B cell (primary cell): ENCODE data around the gene NUP58. TPM values are rescaled to one million over a fixed set of nuclear protein-coding genes. Genes with fewer than 3 reads are reported as not detected.

Experiments used
- ATAC-seq: fragments of 200-7000 bp; cut with Tn5 transposase; one replicate; pipeline ENCODE4 v1.10.0; 2021; ENCODE audit warnings: low read depth, mild to moderate bottlenecking, moderate number of reproducible peaks, moderate library complexity
- CTCF ChIA-PET: fragments of 350-600 bp; sonication (Branson Sonifier 250); formaldehyde crosslinking; loops from one replicate; lab custom pipeline; 2021; ENCODE audit warnings: antibody characterized with exemption, inconsistent platforms; lab: Charles Lee
- POLR2A ChIA-PET: fragments of 350-600 bp; sonication (Branson Sonifier 250); formaldehyde crosslinking; loops from one replicate; lab custom pipeline; 2021; ENCODE audit warnings: antibody characterized with exemption; lab: Charles Lee
- DNase-seq: peaks from one replicate; pipeline ENCODE4 v3.0.0; 2013
- H2AFZ ChIP-seq: 2 replicates; pipeline ENCODE4 v1.6.1; 2012; ENCODE audit warnings: mild to moderate bottlenecking, low read depth, low read length; ENCODE audit not compliant: insufficient read depth, poor library complexity, severe bottlenecking
- H3K27ac ChIP-seq, 2 donors: 1 replicate in 1 of 2; 2 replicates in 1 of 2; pipeline ENCODE4 v1.5.1; 2012 to 2013; ENCODE audit warnings: low read length in 2 of 2, mild to moderate bottlenecking in 2 of 2, moderate library complexity in 1 of 2
- H3K27me3 ChIP-seq, 4 experiments: fragments of 200-600 bp in 1 of 4; sonication (generic) in 1 of 4; replicated peaks in 1 of 4; 1 replicate in 2 of 4; 2 replicates in 2 of 4; pipeline versions ENCODE4 v1.6.1 to v1.7.0; 2013 to 2016; ENCODE audit warnings: low read length in 3 of 4, mild to moderate bottlenecking in 2 of 4, mixed read lengths in 1 of 4, moderate library complexity in 1 of 4; ENCODE audit not compliant: insufficient read depth in 4 of 4, control insufficient read depth in 3 of 4; ENCODE audit errors: control extremely low read depth in 1 of 4
- H3K36me3 ChIP-seq, 2 experiments: replicated peaks in 1 of 2; 1 replicate in 1 of 2; 2 replicates in 1 of 2; pipeline versions ENCODE4 v1.6.1 to v1.7.1; 2013; ENCODE audit warnings: low read length in 1 of 2; ENCODE audit not compliant: insufficient read depth in 2 of 2, control insufficient read depth in 1 of 2; ENCODE audit errors: control extremely low read depth in 1 of 2, extremely low read depth in 1 of 2
- H3K4me1 ChIP-seq, 2 donors: fragments of 200-600 bp in 1 of 2; sonication (generic) in 1 of 2; 1 replicate in 1 of 2; 2 replicates in 1 of 2; pipeline versions ENCODE4 v1.5.1 to v1.6.1; 2013 to 2017; ENCODE audit warnings: low read length in 2 of 2; ENCODE audit not compliant: control insufficient read depth in 2 of 2, insufficient read depth in 2 of 2
- H3K4me2 ChIP-seq: replicated peaks from 2 replicates; pipeline ENCODE3; 2012; ENCODE audit warnings: mild to moderate bottlenecking, low read depth, low read length; ENCODE audit not compliant: poor library complexity, severe bottlenecking
- H3K4me3 ChIP-seq, 5 experiments: fragments of 200-600 bp in 1 of 5; sonication (generic) in 1 of 5; 1 replicate in 3 of 5; 2 replicates in 2 of 5; pipeline versions ENCODE4 v1.5.1 to v1.7.0; 2011 to 2016; ENCODE audit warnings: low read length in 4 of 5, mild to moderate bottlenecking in 4 of 5, low read depth in 2 of 5, control low read depth in 1 of 5, moderate library complexity in 1 of 5; ENCODE audit not compliant: insufficient read depth in 1 of 5; ENCODE audit errors: control extremely low read depth in 1 of 5, extremely low read depth in 1 of 5
- H3K79me2 ChIP-seq: fragments of 200-600 bp; sonication (generic); one replicate; pipeline ENCODE4 v1.6.0; 2016; ENCODE audit warnings: low read length; ENCODE audit not compliant: control insufficient read depth, insufficient read depth
- H3K9ac ChIP-seq: fragments of 200-600 bp; sonication (generic); 2 replicates; pipeline ENCODE4 v1.6.1; 2017; ENCODE audit warnings: mild to moderate bottlenecking, low read length, moderate library complexity
- H3K9me3 ChIP-seq, 3 donors: one replicate each; pipeline versions ENCODE4 v1.6.1 to v1.7.1; 2013; ENCODE audit warnings: low read length in 2 of 3; ENCODE audit not compliant: control insufficient read depth in 2 of 3, insufficient read depth in 1 of 3; ENCODE audit errors: control extremely low read depth in 1 of 3
- H4K20me1 ChIP-seq: 2 replicates; pipeline ENCODE4 v1.6.0; 2012; ENCODE audit warnings: mild to moderate bottlenecking, low read length; ENCODE audit not compliant: insufficient read depth, control insufficient read depth, poor library complexity, severe bottlenecking
- H3K27ac Mint-ChIP-seq: one replicate; pipeline ENCODE4 v1.8.0; 2021; ENCODE audit warnings: mixed read lengths
- H3K27me3 Mint-ChIP-seq: one replicate; pipeline ENCODE4 v1.8.0; 2021; ENCODE audit warnings: mixed read lengths
- H3K4me1 Mint-ChIP-seq: one replicate; pipeline ENCODE4 v1.8.0; 2021; ENCODE audit warnings: mixed read lengths
- H3K4me3 Mint-ChIP-seq: one replicate; pipeline ENCODE4 v1.8.0; 2021; ENCODE audit warnings: mixed read lengths
- H3K9me3 Mint-ChIP-seq: one replicate; pipeline ENCODE4 v1.8.0; 2022; ENCODE audit warnings: mixed read lengths; ENCODE audit not compliant: insufficient read depth
- EZH2 ChIP-seq: IDR thresholded peaks from 2 replicates; pipeline ENCODE4 v1.6.1; 2012; ENCODE audit warnings: borderline replicate concordance, low read depth, mild to moderate bottlenecking, moderate library complexity, low read length; ENCODE audit not compliant: insufficient read depth, poor library complexity, severe bottlenecking
- WGBS: methylation state at CpG from one replicate; pipeline ENCODE4 v1.1.5; 2013; ENCODE audit warnings: missing lambda C conversion rate; ENCODE audit not compliant: insufficient coverage; 5-methylcytosine and 5-hydroxymethylcytosine counted together
- intact Hi-C: fragments of 100-400 bp; cut with micrococcal nuclease; formaldehyde crosslinking; loops from one replicate; pipeline ENCODE4 v1.10.0; 2022
- polyA plus RNA-seq: library from polyadenylated mRNA; depleted of rRNA; stranded (reverse); fragments of >200 nt; gene quantifications from 2 replicates; pipeline ENCODE4 v1.2.3, GENCODE V29; 2012
- total RNA-seq, 2 donors: library from RNA; stranded (reverse); fragments of 120-200 nt in 1 of 2; gene quantifications; 1 replicate in 1 of 2; 2 replicates in 1 of 2; pipeline versions ENCODE4 v1.2.3 to v1.2.4, GENCODE V29; 2013 to 2022
- TF ChIP-seq, protein P1 (sequence below): fragments of 200-600 bp; IDR thresholded peaks from one replicate; pipeline ENCODE4 v1.8.0; 2022; ENCODE audit warnings: antibody characterized with exemption, mild to moderate bottlenecking

Gene NUP58
- total and polyA plus RNA-seq, 2 donors (not counting 1 experiment from before 2014, with no cell fraction given): 11.8 to 41.0 TPM

DNA sequence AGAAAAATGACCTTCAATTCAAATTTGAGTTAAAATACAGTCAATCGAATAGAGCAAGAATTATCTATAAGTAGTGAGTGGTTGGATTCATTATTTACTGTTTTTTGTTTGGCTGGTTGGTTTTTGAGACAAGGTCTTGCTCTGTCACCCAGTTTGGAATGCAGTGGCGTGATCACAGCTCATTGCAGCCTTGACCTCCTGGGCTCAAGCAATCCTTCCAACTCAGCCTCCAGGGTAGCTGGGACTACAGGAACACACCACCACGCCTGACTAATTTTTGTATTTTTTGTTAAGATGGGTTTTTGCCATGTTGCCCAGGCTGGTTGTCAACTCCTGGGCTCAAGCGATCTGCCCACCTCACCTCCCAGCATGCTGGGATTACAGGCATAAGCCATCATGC, 39.2 kb upstream of the NUP58 start:
- DNase-seq (no peak), ATAC-seq (no peak)
- Histone ChIP-seq H3K4me2 (no peak overlapping the region), H3K4me1 (no peaks in the 10 kb centered on the region), H2AFZ (no peak overlapping the region), H3K9me3 (no peaks in the 10 kb centered on the region), H3K36me3 (peaks cover 13 to 55% of the 10 kb centered on the region in 2 experiments), H3K27ac (no peak overlapping the region), H3K79me2 (no peaks in the 10 kb centered on the region), H3K4me3 (no peak overlapping the region), H3K9ac (no peak overlapping the region), H4K20me1 (no peaks in the 10 kb centered on the region), H3K27me3 (no peaks in the 10 kb centered on the region)
- ChIA-PET CTCF (no interaction called here), POLR2A (no interaction called here)
- Mint-ChIP-seq H3K27me3 (no peaks in the 10 kb centered on the region), H3K9me3 (no peaks in the 10 kb centered on the region), H3K4me1 (no peaks in the 10 kb centered on the region), H3K27ac (no peak overlapping the region), H3K4me3 (no peak overlapping the region)
- TF ChIP-seq, protein P1, sequence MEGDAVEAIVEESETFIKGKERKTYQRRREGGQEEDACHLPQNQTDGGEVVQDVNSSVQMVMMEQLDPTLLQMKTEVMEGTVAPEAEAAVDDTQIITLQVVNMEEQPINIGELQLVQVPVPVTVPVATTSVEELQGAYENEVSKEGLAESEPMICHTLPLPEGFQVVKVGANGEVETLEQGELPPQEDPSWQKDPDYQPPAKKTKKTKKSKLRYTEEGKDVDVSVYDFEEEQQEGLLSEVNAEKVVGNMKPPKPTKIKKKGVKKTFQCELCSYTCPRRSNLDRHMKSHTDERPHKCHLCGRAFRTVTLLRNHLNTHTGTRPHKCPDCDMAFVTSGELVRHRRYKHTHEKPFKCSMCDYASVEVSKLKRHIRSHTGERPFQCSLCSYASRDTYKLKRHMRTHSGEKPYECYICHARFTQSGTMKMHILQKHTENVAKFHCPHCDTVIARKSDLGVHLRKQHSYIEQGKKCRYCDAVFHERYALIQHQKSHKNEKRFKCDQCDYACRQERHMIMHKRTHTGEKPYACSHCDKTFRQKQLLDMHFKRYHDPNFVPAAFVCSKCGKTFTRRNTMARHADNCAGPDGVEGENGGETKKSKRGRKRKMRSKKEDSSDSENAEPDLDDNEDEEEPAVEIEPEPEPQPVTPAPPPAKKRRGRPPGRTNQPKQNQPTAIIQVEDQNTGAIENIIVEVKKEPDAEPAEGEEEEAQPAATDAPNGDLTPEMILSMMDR: no peak
- TF ChIP-seq EZH2: no peak
- intact Hi-C loops: no loop called here
- 100% methylated on average over 1 of the region's 4 CpGs for WGBS

DNA sequence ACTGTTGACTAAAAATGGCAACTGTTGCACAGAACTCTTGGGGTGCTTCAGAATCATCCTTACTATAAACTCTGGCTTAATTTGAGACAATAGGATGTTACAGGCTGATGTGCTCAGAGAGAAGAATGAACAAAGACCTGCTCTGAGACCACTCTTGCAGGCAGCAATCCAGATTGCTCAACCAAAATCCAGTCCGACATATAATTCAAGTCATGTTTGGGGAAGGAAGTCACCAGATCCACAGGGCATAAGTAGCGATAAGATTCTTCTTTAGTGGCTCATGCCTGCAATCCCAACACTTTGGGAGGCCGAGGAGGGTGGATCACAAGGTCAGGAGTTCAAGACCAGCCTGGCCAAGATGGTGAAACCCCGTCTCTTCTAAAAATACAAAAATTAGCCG, 34.7 kb upstream of the NUP58 start:
- Histone ChIP-seq H3K4me3 (no peak overlapping the region), H3K36me3 (peaks cover 17 to 45% of the 10 kb centered on the region in 2 experiments), H3K4me1 (no peaks in the 10 kb centered on the region), H3K9me3 (no peaks in the 10 kb centered on the region), H3K27me3 (no peaks in the 10 kb centered on the region), H3K9ac (no peak overlapping the region), H3K27ac (no peak overlapping the region), H2AFZ (no peak overlapping the region), H3K4me2 (no peak overlapping the region), H4K20me1 (no peaks in the 10 kb centered on the region), H3K79me2 (no peaks in the 10 kb centered on the region)
- ChIA-PET CTCF (interaction anchor here (1.0 to 1.6 kb wide), 2 partner anchors 10 to 17 kb away, joined by 3 to 4 read pairs; no protein-coding TSS in a partner anchor), POLR2A (no interaction called here)
- intact Hi-C loops: loop anchor here (1.0 to 5.0 kb wide), 2 partner anchors 21 to 36 kb away; partner anchors contain the start of genes MTMR6 and NUP58
- Mint-ChIP-seq H3K4me3 (no peak overlapping the region), H3K27me3 (no peaks in the 10 kb centered on the region), H3K9me3 (no peaks in the 10 kb centered on the region), H3K4me1 (peaks cover 4% of the 10 kb centered on the region), H3K27ac (no peak overlapping the region)
- ATAC-seq (no peak), DNase-seq (no peak)
- TF ChIP-seq, protein P1: no peak
- 100% methylated on average over 4 of the region's 5 CpGs for WGBS
